ENCODE measurements around the gene CHDH.

Gene CHDH

DNA sequence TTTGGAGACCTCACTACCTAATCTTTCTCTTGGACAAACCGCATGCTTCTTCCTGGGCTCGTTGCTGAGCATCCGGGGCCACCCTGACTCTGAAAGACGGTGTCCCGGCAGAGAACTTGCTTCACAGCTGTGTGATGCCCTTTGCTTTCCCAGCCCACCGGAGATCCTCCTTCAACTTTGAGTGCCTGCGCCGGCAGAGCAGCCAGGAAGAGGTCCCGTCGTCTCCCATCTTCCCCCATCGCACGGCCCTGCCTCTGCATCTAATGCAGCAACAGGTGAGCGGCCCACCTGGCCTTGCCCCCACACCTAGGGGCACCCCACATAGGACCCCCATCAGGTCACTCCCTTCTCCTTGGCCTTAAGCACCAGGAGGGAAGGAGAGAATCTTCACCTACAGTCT is 37.7 kb downstream of the CHDH start:
- no peak for DNase-seq (ENCODE audit: low read depth, low spot score)

DNA sequence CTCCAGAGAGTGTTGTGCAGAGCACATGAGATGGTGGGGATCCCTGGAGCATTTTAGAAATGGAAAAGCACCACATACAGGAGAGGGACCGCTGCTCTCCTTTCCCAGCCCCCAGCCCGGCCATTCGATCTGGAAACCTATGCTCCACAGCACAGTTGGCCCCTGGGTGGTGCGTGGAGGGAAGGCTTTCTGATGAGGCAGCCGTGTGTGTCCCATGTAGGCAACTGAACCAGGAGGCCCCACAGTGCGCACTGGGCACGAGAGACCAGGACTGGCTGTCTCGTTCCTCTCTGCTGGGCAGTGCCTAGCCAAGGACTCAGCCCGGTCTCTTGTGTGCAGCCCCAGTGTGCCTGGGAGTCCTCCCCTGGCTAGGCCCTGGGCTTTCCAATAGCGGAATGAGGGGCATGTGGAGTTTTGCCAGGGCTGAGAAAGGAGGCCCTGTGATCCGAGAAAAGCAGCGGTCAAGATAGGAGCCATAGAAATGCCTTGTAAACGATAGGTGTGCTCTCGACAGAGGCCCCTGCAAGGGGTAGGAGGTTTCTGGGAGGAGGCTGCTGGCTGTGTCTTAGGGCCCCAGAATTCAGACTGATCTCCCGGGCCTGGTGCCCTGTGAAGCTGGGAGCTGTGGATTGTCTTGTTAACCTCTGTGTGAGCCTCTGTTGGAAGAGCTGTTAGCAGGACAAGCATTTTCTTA is 39.0 kb downstream of the CHDH start:
- DNase-seq (ENCODE audit: low read depth, low spot score) = no peak

DNA sequence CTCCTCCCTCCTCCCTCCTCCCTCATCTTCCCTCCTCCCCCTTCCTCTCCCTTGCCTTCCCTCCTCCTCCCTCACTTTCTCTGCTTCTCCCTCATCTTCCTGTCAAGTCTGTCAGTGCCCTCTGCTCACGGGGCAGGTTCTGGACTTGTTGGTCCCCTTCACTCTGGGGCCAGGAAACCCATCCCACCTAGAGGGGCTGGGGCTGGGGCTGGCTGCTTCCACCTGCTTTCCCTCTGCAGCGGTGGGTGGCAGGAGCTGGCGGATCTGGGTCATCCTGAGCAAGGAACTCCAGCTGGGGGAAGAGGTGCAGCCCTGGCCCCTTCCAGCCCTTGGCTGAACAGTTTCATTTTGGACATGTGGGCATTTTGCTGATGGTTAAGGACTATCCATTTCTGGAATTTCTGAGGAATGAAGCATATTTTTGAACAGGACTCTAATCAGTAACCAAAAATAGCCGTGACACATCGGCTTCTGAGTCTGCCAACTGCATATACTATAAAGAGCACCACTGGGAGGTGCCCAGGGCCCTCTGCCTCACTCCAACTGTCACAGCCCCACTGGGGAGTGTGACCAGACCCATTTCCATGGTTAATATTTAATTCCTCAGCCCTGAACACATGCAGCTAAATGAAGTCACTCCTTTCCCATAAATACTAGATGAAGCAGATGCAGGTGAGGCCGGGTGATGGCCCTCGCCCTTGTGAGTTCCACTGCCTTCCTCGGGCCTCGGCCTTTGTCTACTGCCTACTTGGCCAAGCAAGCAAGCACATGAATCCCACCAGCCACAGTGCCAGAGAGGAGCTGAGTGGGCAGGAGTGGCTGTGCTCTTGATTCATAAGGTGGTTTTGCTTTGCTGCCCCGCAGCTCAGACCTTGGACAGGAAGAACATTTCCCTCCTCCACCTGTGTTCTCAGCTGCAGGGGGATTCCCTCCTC is 39.8 kb downstream of the CHDH start:
- no peak for DNase-seq (ENCODE audit: low read depth, low spot score)

DNA sequence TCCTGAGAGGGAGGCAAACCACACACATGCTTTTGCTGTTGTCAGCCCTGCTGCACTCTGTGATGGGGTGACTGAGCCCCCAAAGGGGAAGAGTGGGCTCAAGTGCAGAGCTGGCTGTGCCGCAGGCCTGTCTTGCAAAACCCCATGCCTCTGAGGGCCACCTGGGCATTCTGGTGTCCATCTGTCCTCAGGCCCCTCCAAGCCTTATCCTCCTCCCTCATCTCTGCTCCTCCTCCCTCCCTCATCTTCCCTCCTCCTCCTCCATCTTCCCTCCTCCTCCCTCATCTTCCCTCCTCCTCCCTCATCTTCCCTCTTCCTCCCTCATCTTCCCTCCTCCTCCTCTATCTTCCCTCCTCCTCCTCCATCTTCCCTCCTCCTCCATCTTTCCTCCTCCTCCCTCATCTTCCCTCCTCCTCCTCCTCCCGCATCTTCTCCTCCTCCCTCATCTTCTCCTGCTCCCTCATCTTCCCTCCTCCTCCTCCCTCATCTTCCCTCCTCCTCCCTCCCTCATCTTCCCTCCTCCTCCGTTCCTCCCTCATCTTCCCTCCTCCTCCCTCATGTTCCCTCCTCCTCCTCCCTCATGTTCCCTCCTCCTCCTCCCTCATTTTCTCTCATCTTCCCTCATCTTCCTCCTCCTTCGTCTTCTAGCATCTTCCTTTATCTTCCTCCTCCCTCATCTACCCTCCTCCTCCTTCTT is 40.6 kb downstream of the CHDH start:
- DNase-seq (ENCODE audit: low read depth, low spot score) = no peak

DNA sequence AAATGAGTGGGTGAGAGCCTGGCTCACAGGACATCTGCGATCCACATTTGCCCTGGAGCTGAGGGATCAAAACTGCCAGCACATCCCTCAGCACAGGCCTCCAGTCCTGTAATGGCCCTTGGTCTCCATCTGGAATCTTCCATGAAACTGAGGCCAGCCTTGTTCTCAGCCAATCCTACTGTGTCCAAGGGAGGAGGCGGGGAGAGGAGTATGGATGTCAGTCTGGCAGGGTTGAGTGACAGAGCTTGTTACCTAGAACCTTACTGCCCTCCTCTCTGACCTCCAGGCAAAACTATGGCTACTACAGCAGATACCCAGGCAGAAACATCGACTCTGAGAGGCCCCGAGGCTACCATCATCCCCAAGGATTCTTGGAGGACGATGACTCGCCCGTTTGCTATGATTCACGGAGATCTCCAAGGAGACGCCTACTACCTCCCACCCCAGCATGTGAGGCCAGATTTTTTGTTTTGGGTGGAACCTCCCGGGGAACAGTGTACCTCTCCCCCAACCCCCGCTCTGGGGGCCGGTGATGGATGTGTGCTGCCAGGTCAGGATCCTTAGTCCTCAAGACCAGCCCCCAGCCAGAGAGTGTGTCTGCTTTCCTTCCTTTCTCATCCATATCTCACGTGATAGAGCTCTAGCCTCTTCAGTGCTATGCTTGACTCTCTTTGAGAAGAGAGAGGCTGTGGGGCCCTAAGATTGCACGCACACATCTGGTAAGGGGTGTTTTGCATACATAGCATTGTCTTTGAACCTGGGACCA is 41.3 kb downstream of the CHDH start:
- DNase-seq (ENCODE audit: low read depth, low spot score) = no peak

DNA sequence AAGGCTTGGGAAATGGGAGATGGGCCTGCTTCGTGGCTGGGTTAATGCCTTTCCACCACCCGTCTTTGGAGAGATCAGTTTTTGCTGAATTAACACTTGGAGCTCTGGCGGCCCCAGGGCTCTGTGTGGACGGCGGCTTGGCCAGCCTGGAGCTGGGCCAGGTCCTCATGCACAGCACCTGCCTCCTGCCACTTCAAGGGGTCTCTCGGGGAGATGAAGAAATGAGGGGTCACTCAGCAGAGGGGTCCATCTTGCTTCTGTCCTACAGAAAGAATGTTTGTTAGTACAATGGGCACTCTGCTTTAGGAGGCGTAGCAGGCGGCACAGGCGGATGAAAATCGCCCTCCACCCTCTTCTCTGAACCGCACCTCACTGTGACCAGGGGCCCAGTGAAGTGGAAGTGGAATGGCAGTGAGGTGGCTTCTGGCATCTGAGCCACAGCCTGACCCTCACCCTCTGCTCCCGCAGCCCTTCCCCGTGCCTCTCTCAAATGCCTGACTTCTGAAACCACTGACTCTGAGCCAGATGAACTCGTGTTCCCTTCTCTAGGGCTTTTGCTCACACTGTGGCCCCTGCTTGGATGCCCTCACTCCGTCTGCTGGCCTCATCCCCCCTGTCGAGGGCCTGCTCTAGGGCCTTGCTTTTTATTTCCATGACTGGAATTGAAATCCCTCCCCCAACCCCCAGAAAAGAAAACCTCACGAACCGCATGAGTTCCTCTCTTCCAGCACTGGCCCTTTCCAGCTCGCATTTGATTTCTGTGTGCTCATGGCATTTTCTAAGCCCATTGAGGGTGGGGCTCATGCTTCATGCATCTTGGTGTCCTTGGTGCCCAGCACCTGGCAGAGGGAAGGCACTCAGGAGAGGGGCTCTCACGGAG is 42.2 kb downstream of the CHDH start:
- no peak for DNase-seq (ENCODE audit: low read depth, low spot score)

DNA sequence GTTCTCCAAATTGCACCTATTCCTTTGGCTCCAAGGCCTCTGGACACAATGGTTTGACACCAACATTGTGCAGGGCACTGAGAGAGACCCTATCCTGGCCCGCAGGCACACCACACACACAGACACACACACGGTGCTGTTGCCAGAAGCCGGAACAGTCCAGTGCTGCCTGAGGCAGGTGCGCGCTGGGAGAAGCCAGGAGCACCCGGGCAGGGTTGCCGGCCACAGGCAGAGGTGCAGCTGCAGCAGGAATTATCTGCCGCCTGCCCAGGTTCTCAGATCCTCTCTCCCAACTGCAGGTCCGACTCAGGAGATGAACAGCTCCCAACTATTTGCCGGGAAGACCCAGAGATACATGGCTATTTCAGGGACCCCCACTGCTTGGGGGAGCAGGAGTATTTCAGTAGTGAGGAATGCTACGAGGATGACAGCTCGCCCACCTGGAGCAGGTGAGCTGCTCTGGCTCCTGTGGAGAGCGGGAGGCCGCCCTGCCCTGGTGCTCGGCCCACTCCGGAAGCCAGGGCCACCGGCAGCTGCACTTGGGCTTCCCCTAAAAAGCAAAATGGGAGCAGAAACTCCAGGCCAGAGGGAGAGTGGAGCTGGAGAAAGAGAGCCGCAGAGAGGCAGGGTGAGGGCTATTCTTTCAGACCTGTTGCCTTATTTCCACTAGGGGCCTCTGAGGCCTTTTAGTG is 42.9 kb downstream of the CHDH start:
- no peak for DNase-seq (ENCODE audit: low read depth, low spot score)

DNA sequence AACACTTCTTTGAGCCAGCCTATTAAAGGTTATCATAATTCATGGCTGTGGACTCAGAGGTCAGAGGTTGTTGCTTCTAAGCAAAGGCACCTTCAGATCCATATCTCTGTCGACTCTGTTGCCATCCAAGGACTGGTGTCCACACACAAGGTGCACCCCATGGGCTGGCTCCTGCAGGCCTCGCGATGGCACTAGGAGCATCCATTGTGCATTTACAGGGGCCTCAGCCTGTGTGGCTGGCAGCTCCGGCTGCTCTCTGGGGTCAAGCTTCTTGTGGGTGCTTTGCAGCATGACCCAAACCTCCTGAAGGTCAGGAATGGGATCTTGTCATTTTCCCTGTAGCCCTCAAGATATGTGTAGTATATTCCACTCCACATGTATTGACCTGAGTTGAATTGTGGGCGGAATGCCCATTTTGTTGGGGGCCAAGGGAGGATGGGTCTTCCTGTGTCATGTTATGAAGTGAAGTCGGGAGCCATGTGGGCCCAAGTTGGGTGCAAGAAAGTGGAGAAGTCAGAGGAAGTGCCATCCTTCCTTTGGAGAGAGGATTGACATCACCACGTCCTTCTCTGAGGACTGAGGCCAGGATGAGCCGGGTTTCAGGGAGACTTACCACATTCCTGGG is 43.9 kb downstream of the CHDH start:
- DNase-seq (ENCODE audit: low read depth, low spot score) = no peak

DNA sequence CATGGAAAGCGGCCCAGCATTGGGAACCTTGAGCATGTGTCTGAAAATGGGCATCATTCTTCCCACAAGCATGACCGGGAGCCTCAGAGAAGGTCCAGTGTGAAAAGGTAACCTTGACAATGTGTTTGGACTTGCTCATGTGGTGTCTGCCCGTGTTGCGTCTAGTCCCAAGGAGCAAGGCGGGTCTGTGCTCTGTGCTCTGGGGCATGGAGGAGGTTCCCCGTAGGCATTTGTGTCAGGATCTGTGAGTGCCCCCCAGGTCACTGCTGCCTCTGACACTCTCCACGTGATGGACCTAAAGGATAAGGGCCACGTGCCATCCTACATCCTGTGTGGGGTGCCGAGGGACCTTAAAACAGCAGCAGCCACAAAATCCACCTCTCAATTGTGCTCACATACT is 44.9 kb downstream of the CHDH start:
- DNase-seq (ENCODE audit: low read depth, low spot score) = no peak

DNA sequence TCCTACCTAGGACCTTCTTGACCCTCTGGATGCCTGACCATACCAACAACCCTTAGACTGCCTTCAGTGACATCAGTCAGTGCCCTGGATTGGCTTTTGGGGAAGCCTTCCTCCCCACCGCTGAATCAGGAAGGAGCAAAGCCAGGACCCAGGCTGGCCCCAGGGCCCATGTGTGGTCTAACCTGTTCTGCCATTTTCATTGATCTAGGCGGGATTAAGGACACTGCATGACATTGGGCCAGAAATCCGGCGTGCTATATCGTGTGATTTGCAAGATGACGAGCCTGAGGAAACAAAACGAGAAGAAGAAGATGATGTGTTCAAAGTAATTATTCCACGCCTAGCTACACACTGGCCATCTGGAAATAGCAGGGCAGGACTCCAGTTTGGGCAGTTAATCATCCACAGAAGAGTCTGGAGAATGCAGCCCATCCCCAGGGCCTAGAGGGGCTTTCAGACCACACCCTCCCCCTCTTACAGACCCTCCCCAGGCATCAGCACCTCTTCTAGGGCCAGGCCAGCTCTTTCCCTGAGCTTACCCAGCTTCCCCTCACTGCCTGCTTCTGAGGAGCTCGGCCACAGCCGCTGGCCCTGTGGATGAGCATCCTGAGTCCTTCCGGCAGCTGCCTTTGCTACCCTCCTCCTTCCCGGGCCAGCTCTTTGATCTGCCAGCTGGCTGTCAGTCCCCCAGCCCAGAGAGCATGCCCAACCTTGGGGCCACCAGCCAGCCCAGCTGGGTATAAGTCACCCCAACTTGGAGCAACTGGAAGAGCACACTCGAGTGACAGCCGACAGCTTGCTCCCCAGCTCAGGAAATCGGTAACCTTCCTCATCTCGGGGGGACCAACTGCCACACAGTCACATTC is 45.9 kb downstream of the CHDH start:
- no peak for DNase-seq (ENCODE audit: low read depth, low spot score)

DNA sequence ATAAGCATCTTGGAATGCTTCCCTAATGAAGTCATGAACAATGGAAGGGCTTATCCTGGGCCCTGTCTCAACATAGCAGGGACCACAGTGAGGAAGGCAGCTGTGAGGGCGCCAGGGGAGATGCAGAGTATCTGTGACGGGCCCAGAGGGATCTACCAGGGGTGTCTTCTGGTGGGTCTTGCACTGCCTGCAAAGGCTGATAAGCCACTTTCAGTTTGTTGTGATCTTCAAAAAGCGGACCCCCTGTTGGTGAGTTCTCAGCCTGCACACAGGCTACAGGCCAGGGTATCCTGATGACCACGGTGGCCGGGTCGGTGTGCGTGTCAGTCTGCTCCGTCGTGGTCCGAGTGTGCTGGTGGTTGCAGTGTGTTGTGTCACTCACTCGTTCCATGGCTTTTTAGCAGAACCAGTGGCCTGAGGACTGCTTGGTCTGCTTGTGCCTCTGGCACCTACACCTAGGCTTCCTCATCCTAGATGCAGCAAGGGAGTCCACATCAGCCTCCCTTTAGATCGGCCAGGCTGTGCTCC is 46.8 kb downstream of the CHDH start:
- no peak for DNase-seq (ENCODE audit: low read depth, low spot score)

DNA sequence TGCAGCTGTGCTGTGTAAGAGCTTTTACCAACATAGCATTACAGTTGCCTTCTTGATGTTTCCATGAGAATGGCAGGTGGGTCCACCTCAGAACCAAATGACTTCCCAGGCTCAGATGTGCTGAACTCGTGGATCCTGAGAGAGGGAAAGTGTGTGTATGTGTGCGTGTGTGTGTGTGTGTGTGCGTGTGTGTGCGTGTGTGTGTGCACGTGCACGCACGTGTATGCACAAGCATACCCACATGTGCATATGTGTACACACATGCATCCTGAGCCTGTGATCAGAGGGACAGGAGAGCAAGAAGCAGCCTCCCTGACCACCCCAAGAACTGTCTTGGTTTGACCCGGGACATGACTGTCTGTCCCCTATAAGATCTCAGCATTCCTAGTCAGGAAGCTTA is 48.1 kb downstream of the CHDH start:
- DNase-seq (ENCODE audit: low read depth, low spot score) = no peak

DNA sequence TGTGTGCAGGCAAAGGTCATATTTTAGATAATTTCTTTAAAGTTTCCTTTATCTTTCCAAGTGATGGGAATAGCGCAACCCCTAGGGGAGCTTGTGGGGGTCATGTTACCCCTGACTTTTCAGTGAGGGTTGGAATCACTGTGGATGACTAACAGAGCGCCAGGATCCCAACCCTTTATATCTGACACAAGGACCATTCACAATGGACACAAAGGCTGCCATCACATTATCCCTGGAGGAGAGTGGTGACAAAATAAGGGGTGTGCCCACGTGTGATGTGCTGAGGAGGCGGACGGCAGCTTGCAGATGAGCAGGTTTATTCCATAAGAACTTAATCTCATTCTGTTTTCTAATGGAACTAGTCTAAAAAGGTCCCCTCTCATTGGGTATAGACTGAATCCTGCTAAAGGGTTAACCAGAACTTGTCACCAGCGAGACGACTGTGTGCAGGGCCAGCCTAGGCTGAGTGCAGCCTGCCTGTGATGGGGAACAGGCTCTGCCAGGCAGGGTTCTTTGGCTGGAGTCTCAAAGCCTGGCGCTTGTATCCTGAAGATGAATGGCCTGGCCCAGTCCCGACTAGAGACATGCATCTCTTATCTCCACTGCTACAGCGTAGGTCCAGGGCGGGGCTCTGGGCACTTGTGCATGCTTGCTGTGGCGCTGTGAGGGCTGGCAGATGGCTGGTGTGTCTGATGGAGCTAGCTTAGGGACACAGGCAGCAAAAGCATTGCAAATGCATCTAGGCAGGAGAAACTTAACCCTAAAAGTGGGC is 50.2 kb downstream of the CHDH start:
- DNase-seq (ENCODE audit: low read depth, low spot score) = no peak

DNA sequence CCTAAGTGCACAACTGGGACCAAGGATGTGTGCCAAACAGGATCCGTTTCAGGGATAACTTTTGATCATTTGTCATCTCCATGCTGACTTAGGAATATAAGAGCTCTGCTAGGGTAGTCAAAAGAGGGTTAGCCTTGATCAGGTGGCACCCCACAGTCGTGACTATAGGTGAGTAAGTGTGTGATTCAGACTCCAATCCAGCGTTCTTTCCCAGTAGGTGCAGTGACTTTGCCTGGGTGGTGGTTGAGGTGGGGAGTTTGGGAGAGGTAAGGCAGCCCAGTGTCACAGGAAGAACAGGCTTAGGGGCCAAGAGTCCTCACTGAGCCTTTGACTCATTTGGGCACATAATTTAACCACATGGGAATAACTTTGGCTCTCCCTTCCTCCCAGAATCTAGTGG is 51.0 kb downstream of the CHDH start:
- no peak for DNase-seq (ENCODE audit: low read depth, low spot score)

DNA sequence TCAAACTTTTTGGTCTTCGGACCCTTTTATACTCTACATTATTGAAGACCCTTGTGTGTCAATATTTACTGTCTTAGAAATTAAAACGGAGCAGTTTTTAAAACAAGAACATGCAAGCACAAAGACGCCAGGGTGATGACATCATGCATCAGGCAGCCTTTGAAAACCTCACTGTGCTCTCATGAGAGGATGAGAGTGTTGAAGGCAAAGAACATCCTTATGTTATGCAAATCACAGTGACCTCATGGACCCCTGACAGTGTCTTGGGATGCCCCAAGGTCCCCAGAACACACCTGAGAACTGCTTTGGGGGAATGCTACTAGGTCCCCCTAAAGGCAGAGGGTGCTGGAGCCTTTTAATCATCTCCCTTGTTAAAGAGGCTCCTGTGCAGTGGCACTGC is 51.6 kb downstream of the CHDH start:
- DNase-seq (ENCODE audit: low read depth, low spot score) = no peak

DNA sequence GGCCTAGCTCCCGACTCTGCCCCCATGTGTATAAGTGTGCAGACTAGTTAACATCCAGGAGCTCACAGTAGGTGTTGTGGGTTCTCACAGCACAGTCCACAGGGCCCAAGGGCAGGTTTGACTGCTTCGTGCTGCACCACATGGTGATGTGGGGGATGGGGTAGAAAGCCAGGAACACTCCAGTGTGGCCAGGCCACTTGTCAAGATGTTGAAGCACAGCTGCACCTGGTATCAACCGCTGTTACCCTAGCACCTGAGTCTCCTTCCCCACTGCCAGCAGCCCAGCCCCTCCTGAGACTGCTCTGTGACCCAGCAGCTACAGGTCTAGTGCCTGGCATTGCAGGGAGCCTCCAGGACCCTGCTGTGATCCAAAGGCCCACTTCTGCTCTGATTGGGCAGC is 53.4 kb downstream of the CHDH start:
- DNase-seq (ENCODE audit: low read depth, low spot score) = no peak

DNA sequence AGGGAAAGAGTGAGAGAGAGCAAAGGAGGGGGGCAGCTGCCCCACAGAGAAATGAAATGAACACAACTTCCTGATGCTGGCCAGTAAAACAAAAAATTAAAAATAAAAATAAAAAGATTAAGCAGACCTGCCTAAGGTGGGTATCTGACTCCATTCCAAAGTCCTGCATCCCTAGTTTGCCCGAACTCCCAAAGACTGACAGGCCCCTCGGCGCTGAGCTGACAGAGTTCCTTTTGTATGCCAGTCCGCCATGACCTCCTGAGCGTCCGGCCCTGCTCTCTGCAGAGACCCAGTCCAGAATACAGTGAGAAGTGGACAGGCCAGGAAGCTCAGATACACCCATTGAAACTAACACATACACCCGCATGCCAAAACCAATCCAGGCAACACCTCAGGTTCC is 54.9 kb downstream of the CHDH start:
- DNase-seq (ENCODE audit: low read depth, low spot score) = no peak

DNA sequence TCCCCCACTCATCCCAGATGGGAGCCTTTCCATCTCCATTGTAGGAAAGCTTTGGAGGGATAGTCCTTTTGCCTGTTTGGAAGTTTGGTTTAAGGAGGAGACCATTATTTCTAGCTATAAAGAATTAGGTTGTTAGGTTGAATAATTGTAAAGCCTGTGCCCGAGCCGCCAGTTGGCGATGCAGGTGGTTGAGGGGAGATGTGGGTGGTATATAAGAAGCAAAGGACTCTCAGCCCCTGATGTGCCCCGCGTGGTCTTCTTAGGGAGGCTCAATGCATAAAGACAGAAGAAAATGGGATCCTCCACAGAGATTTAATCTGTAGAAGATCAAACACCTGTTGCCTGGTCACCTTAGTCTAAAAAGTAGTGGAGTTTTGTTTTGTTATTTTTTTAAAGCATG is 55.7 kb downstream of the CHDH start:
- no peak for DNase-seq (ENCODE audit: low read depth, low spot score)
